A549 (cell line): Measurements from ENCODE around the gene AP1M1.

ENCODE experiments used
- CTCF ChIP-seq: fragments of >200 bp; sonication (Bioruptor Twin); formaldehyde crosslinking; IDR thresholded peaks from 3 replicates; pipeline ENCODE4 v1.5.1; 2016
- HDAC2 ChIP-seq: fragments of 200-600 bp; sonication (generic); IDR thresholded peaks from 2 replicates; pipeline ENCODE4 v1.6.1; 2016
- JUN ChIP-seq, 2 experiments: fragments of >200 bp; sonication (Bioruptor Twin); formaldehyde crosslinking; IDR thresholded peaks; 2 replicates in 1 of 2; 3 replicates in 1 of 2; pipeline ENCODE4 v1.6.1; 2016 to 2017
- POLR2A ChIP-seq: IDR thresholded peaks from 2 replicates; pipeline ENCODE4 v1.6.1; 2012; ENCODE audit warnings: mild to moderate bottlenecking, low read length
- SMC3 ChIP-seq: fragments of >200 bp; sonication (Bioruptor Twin); formaldehyde crosslinking; IDR thresholded peaks from 3 replicates; pipeline ENCODE4 v1.6.1; 2018; ENCODE audit warnings: inconsistent platforms
- SREBF2 ChIP-seq: fragments of 450-650 bp; IDR thresholded peaks from 2 replicates; pipeline ENCODE4 v1.6.1; 2014; ENCODE audit warnings: mild to moderate bottlenecking, moderate library complexity
- ZSCAN20 ChIP-seq: fragments of 250-450 bp; sonication (Bioruptor Pico); IDR thresholded peaks from 2 replicates; pipeline ENCODE4 v1.8.0; 2022; ENCODE audit warnings: mild to moderate bottlenecking, moderate library complexity
- TF ChIP-seq, protein P1 (sequence below): fragments of 450-650 bp; IDR thresholded peaks from 2 replicates; pipeline ENCODE4 v1.6.1; 2014; ENCODE audit warnings: antibody characterized with exemption
- TF ChIP-seq, protein P2 (sequence below): fragments of 200-600 bp; sonication (generic); IDR thresholded peaks from 2 replicates; pipeline ENCODE4 v1.6.1; 2016; ENCODE audit warnings: antibody characterized with exemption, mild to moderate bottlenecking, moderate library complexity

GRCh38 chr19:16285769-16286498 lies 88.2 kb downstream of the AP1M1 start:
- TF ChIP-seq ZSCAN20 (CRISPR knock-in tag): no peak
- TF ChIP-seq, protein P1, sequence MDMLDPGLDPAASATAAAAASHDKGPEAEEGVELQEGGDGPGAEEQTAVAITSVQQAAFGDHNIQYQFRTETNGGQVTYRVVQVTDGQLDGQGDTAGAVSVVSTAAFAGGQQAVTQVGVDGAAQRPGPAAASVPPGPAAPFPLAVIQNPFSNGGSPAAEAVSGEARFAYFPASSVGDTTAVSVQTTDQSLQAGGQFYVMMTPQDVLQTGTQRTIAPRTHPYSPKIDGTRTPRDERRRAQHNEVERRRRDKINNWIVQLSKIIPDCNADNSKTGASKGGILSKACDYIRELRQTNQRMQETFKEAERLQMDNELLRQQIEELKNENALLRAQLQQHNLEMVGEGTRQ: no peak
- TF ChIP-seq CTCF: no peak
- TF ChIP-seq POLR2A: no peak
- TF ChIP-seq, protein P2, sequence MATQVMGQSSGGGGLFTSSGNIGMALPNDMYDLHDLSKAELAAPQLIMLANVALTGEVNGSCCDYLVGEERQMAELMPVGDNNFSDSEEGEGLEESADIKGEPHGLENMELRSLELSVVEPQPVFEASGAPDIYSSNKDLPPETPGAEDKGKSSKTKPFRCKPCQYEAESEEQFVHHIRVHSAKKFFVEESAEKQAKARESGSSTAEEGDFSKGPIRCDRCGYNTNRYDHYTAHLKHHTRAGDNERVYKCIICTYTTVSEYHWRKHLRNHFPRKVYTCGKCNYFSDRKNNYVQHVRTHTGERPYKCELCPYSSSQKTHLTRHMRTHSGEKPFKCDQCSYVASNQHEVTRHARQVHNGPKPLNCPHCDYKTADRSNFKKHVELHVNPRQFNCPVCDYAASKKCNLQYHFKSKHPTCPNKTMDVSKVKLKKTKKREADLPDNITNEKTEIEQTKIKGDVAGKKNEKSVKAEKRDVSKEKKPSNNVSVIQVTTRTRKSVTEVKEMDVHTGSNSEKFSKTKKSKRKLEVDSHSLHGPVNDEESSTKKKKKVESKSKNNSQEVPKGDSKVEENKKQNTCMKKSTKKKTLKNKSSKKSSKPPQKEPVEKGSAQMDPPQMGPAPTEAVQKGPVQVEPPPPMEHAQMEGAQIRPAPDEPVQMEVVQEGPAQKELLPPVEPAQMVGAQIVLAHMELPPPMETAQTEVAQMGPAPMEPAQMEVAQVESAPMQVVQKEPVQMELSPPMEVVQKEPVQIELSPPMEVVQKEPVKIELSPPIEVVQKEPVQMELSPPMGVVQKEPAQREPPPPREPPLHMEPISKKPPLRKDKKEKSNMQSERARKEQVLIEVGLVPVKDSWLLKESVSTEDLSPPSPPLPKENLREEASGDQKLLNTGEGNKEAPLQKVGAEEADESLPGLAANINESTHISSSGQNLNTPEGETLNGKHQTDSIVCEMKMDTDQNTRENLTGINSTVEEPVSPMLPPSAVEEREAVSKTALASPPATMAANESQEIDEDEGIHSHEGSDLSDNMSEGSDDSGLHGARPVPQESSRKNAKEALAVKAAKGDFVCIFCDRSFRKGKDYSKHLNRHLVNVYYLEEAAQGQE: no peak
- TF ChIP-seq SMC3: no peak
- TF ChIP-seq SREBF2: no peak
- no peak for TF ChIP-seq JUN (IDR thresholded peaks at IDR 0.05)
- no peak for TF ChIP-seq HDAC2
